GM18909 (cell line): ENCODE measurements around the gene ZNF710.
A peak's percentile ranks its signal among the peaks of the same experiment; 100 is the strongest.
"Not testable (repeated sequence)": the region's sequence is repeated elsewhere in the genome, so short reads cannot be mapped to it uniquely, and the experiment has no call there.

ENCODE experiments used
- ATAC-seq: cut with Tn5 transposase; IDR thresholded peaks from one replicate; pipeline ENCODE4 v1.9.1; 2021; ENCODE audit warnings: mild to moderate bottlenecking; ENCODE audit not compliant: unreplicated experiment, poor library complexity

Gene ZNF710

GRCh38 chr15:90099868-90100831 is 99.0 kb downstream of the ZNF710 start:
- ATAC-seq, result no peak

- ATAC-seq, result peak; percentile 3
Observed at GRCh38 chr15:90101130-90101968, 100.2 kb downstream of the ZNF710 start.

- peak; percentile 66 for ATAC-seq
Observed at GRCh38 chr15:90101969-90102890, 101.1 kb downstream of the ZNF710 start, which contains the start of gene IDH2. IDH2 (minus strand) TSS chr15:90102468; CDS start chr15:90102390, 78 bp downstream.

GRCh38 chr15:90103701-90104329 is 102.7 kb downstream of the ZNF710 start:
- no peak for ATAC-seq

- no peak for ATAC-seq
Observed at GRCh38 chr15:90104551-90104950, 103.4 kb downstream of the ZNF710 start.

GRCh38 chr15:90105521-90105920 is 104.4 kb downstream of the ZNF710 start:
- no peak for ATAC-seq

- no peak for ATAC-seq
Observed at GRCh38 chr15:90106522-90107117, 105.5 kb downstream of the ZNF710 start.

GRCh38 chr15:90108038-90108437 is 106.9 kb downstream of the ZNF710 start:
- ATAC-seq, result not testable (repeated sequence)

GRCh38 chr15:90109163-90109751 is 108.1 kb downstream of the ZNF710 start:
- ATAC-seq, result not testable (repeated sequence)

GRCh38 chr15:90113166-90113565 is 112.0 kb downstream of the ZNF710 start:
- ATAC-seq, result no peak

GRCh38 chr15:90114451-90114901 is 113.4 kb downstream of the ZNF710 start:
- ATAC-seq, result no peak

GRCh38 chr15:90115783-90116182 is 114.7 kb downstream of the ZNF710 start:
- no peak for ATAC-seq

GRCh38 chr15:90119367-90119766 is 118.2 kb downstream of the ZNF710 start:
- ATAC-seq, result no peak

GRCh38 chr15:90121086-90121485 is 120.0 kb downstream of the ZNF710 start:
- ATAC-seq, result no peak

- no peak for ATAC-seq
Observed at GRCh38 chr15:90124507-90124906, 123.4 kb downstream of the ZNF710 start.

- ATAC-seq, result no peak
Observed at GRCh38 chr15:90126022-90126421, 124.9 kb downstream of the ZNF710 start.

- ATAC-seq, result no peak
Observed at GRCh38 chr15:90126596-90127435, 125.7 kb downstream of the ZNF710 start.

- no peak for ATAC-seq
Observed at GRCh38 chr15:90130291-90130690, 129.2 kb downstream of the ZNF710 start.
